Activated CD4-positive, alpha-beta T cell treated with anti-CD3 and anti-CD28 coated beads, Interleukin-2, amount 50 U/mL, for 48 hours (primary cell): ENCODE data around the gene NRARP.

Source experiments
- DNase-seq, 2 experiments: peaks; one replicate each; pipeline ENCODE4 v3.0.0-alpha.2; 2020

NRARP gene

GRCh38 chr9:137296670-137297664 lies 5.1 kb downstream of the NRARP start:
- DNase-seq, result no peak

- DNase-seq, result no peak
Observed at GRCh38 chr9:137295849-137296669, 6.0 kb downstream of the NRARP start.

GRCh38 chr9:137295238-137295811 lies 6.7 kb downstream of the NRARP start:
- peak in 1 of 2 experiments; percentile 51 for DNase-seq

- DNase-seq, result no peak
Observed at GRCh38 chr9:137294681-137295237, 7.3 kb downstream of the NRARP start.

GRCh38 chr9:137294091-137294680 lies 7.9 kb downstream of the NRARP start:
- peak in 1 of 2 experiments; percentile 49 for DNase-seq

GRCh38 chr9:137293482-137294090 lies 8.5 kb downstream of the NRARP start:
- no peak for DNase-seq

- no peak for DNase-seq
Observed at GRCh38 chr9:137293094-137293481, 9.0 kb downstream of the NRARP start.

GRCh38 chr9:137286975-137287383 lies 15.1 kb downstream of the NRARP start:
- DNase-seq, result no peak

GRCh38 chr9:137281345-137282116 lies 20.5 kb downstream of the NRARP start:
- no peak for DNase-seq

GRCh38 chr9:137280474-137281344 lies 21.4 kb downstream of the NRARP start:
- DNase-seq, result no peak

- no peak for DNase-seq
Observed at GRCh38 chr9:137279741-137280473, 22.2 kb downstream of the NRARP start.

- no peak for DNase-seq
Observed at GRCh38 chr9:137278721-137279711, 23.1 kb downstream of the NRARP start.

- DNase-seq, result no peak
Observed at GRCh38 chr9:137278061-137278701, 23.9 kb downstream of the NRARP start.

GRCh38 chr9:137277329-137278041 lies 24.6 kb downstream of the NRARP start, which contains the start of gene TOR4A:
Gene TOR4A, plus strand, starts transcription at chr9:137277726. Its CDS starts 964 bp downstream, at chr9:137278690.
- peak; percentile 53 to 63 for DNase-seq

- no peak for DNase-seq
Observed at GRCh38 chr9:137276473-137277328, 25.4 kb downstream of the NRARP start.
